ENCODE results near the gene LCOR. TPM values are rescaled to one million over a fixed set of nuclear protein-coding genes. Genes with fewer than 3 reads are reported as not detected.

The LCOR gene
- total and polyA plus RNA-seq, 2 of the 4 experiments (the other 2 are of a cell fraction) = 3.7 to 36.9 TPM

GRCh38 chr10:97006364-97006763 is 174.3 kb downstream of the LCOR start:
- Histone ChIP-seq H4K8ac (ENCODE audit: low read depth in 2 of 2, low read length in 2 of 2) (no peak overlapping the region), H2AK9ac (replicated peaks; ENCODE audit: low read depth, low read length, poor library complexity) (no peak overlapping the region), H3K4ac (ENCODE audit: low read depth, low read length) (no peak overlapping the region), H3K9me3 (ENCODE audit: control insufficient read depth, insufficient read depth, low read length) (peaks cover 9% of the 10 kb centered on the region), H3K27me3 (ENCODE audit: control insufficient read depth, insufficient read depth, low read length) (peaks cover 12% of the 10 kb centered on the region), H3K18ac (ENCODE audit: low read depth, low read length) (no peak overlapping the region), H3K9me1 (ENCODE audit: insufficient read depth, low read length) (no peaks in the 10 kb centered on the region), H4K5ac (ENCODE audit: low read depth, low read length) (no peak overlapping the region), H2BK15ac (ENCODE audit: low read depth, low read length) (no peak overlapping the region), H3K9ac (ENCODE audit: low read depth, low read length) (no peak overlapping the region), H2AFZ (replicated peaks; ENCODE audit: low read length, poor library complexity) (no peak overlapping the region), H4K20me1 (ENCODE audit: insufficient read depth, low read length) (no peaks in the 10 kb centered on the region), H2AK5ac (ENCODE audit: low read depth, low read length) (no peak overlapping the region), H3K56ac (ENCODE audit: extremely low read depth, insufficient read depth, low read length) (no peak overlapping the region), H2BK120ac (ENCODE audit: low read depth, low read length) (no peak overlapping the region), H2BK20ac (ENCODE audit: low read depth, low read length) (no peak overlapping the region), H3K4me1 (ENCODE audit: control insufficient read depth, insufficient read depth, low read length) (no peaks in the 10 kb centered on the region), H3K4me2 (ENCODE audit: low read depth, low read length) (no peak overlapping the region), H3K36me3 (ENCODE audit: control insufficient read depth, insufficient read depth, low read length) (no peaks in the 10 kb centered on the region), H4K91ac (ENCODE audit: insufficient read depth, low read depth, low read length) (no peak overlapping the region), H3K23ac (ENCODE audit: low read depth, low read length) (no peak overlapping the region), H2BK5ac (ENCODE audit: low read depth, low read length, poor library complexity, severe bottlenecking) (no peak overlapping the region), H3K4me3 (ENCODE audit: insufficient read depth, low read depth, low read length) (no peak overlapping the region), H3K27ac (ENCODE audit: insufficient read depth, low read length) (no peak overlapping the region), H3K79me1 (ENCODE audit: low read depth in 1 of 2, low read length in 2 of 2) (no peaks in the 10 kb centered on the region), H3K14ac (replicated peaks; ENCODE audit: low read depth, low read length) (no peak overlapping the region)
- in situ Hi-C loops (cut with MboI; ENCODE audit: low sequenced_read_pairs) (no loop called here), dilution Hi-C loops (cut with HindIII; ENCODE audit: low sequenced_read_pairs, unreplicated experiment) (no loop called here), intact Hi-C loops (cut with micrococcal nuclease) (no loop called here)
- no peak for ATAC-seq (ENCODE audit: low read depth)
- DNase-seq = no peak
- ChIA-PET CTCF (no interaction called here), POLR2A (ENCODE audit: unreplicated experiment) (no interaction called here)
- TF ChIP-seq, protein P1, sequence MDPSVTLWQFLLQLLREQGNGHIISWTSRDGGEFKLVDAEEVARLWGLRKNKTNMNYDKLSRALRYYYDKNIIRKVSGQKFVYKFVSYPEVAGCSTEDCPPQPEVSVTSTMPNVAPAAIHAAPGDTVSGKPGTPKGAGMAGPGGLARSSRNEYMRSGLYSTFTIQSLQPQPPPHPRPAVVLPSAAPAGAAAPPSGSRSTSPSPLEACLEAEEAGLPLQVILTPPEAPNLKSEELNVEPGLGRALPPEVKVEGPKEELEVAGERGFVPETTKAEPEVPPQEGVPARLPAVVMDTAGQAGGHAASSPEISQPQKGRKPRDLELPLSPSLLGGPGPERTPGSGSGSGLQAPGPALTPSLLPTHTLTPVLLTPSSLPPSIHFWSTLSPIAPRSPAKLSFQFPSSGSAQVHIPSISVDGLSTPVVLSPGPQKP (IDR thresholded peaks at IDR 0.05; ENCODE audit: borderline replicate concordance, low read depth, low read length) = no peak
- TF ChIP-seq POLR2A (IDR thresholded peaks at IDR 0.05; ENCODE audit: low read depth, low read length) = no peak
- no peak for TF ChIP-seq MAFK (IDR thresholded peaks at IDR 0.05; ENCODE audit: low read depth, low read length)
- TF ChIP-seq USF2 (IDR thresholded peaks at IDR 0.05; ENCODE audit: low read depth, low read length) = no peak
- no peak for TF ChIP-seq FOS (IDR thresholded peaks at IDR 0.05; ENCODE audit: low read depth, low read length)
- no peak for TF ChIP-seq CEBPB (IDR thresholded peaks at IDR 0.05; ENCODE audit: low read depth, low read length)
- no peak for TF ChIP-seq RAD21 (IDR thresholded peaks at IDR 0.05; ENCODE audit: low read length)
- no peak for TF ChIP-seq CHD1 (IDR thresholded peaks at IDR 0.05; ENCODE audit: low read depth, low read length)
- TF ChIP-seq CTCF (conservative IDR thresholded peaks at IDR 0.05; ENCODE audit: low read depth, low read length) = no peak
- BruUV-seq (replicated peaks) = no TSS peak
- 0% methylated on average over 1 of the region's 6 CpGs; no CpG with 5 or more reads in 1 of the 2 experiments for WGBS, 2 experiments (ENCODE audit: extremely low coverage in 2 of 2, insufficient read length in 1 of 2)

Data from IMR-90 (cell line).